T-cell (primary cell): ENCODE data around the gene IFT88. TPM values are rescaled to one million over a fixed set of nuclear protein-coding genes. Genes with fewer than 3 reads are reported as not detected.

ENCODE experiments used
- ATAC-seq, 4 experiments: fragments of 200-7000 bp in 3 of 4; fragments of 150-1000 bp in 1 of 4; cut with Tn5 transposase; replicated peaks in 1 of 4; 1 replicate in 3 of 4; 2 replicates in 1 of 4; pipeline ENCODE4 v1.10.0; 2021; ENCODE audit warnings: moderate library complexity in 3 of 4, mild to moderate bottlenecking in 2 of 4, moderate number of reproducible peaks in 1 of 4
- CTCF ChIA-PET, 2 donors: fragments of 300-600 bp; sonication (Branson Sonifier 250); formaldehyde crosslinking; loops; one replicate each; lab custom pipeline; 2022; ENCODE audit warnings: antibody characterized with exemption in 2 of 2; lab: Charles Lee
- POLR2A ChIA-PET, 2 donors: fragments of 300-600 bp; sonication (Branson Sonifier 250); formaldehyde crosslinking; loops; one replicate each; lab custom pipeline; 2022; ENCODE audit warnings: antibody characterized with exemption in 2 of 2; lab: Charles Lee
- DNase-seq, 35 experiments: peaks; one replicate each; pipeline versions ENCODE4 v3.0.0 to v3.0.0-alpha.2; 2013 to 2023
- H3K27ac ChIP-seq: one replicate; pipeline ENCODE4 v1.5.1; 2013; ENCODE audit warnings: low read length
- H3K27me3 ChIP-seq, 2 experiments: replicated peaks in 1 of 2; 1 replicate in 1 of 2; 2 replicates in 1 of 2; pipeline versions ENCODE4 v1.6.1 to v1.7.0; 2013; ENCODE audit warnings: low read length in 1 of 2, mixed read lengths in 1 of 2; ENCODE audit not compliant: control insufficient read depth in 2 of 2, insufficient read depth in 2 of 2; ENCODE audit errors: extremely low read depth in 1 of 2
- H3K36me3 ChIP-seq, 2 donors: 1 replicate in 1 of 2; 2 replicates in 1 of 2; pipeline versions ENCODE4 v1.6.1 to v1.7.0; 2013; ENCODE audit warnings: low read length in 1 of 2; ENCODE audit not compliant: control insufficient read depth in 2 of 2, insufficient read depth in 1 of 2; ENCODE audit errors: extremely low read depth in 1 of 2
- H3K4me1 ChIP-seq, 2 experiments: 1 replicate in 1 of 2; 2 replicates in 1 of 2; pipeline versions ENCODE4 v1.6.1 to v1.7.0; 2013; ENCODE audit warnings: low read length in 2 of 2, mixed read lengths in 1 of 2; ENCODE audit not compliant: insufficient read depth in 2 of 2, control insufficient read depth in 1 of 2; ENCODE audit errors: extremely low read depth in 1 of 2
- H3K4me3 ChIP-seq, 2 donors: 1 replicate in 1 of 2; 2 replicates in 1 of 2; pipeline versions ENCODE4 v1.5.1 to v1.7.0; 2013; ENCODE audit warnings: mild to moderate bottlenecking in 2 of 2, low read length in 1 of 2, moderate library complexity in 1 of 2; ENCODE audit not compliant: control insufficient read depth in 1 of 2; ENCODE audit errors: extremely low read depth in 1 of 2
- H3K9me3 ChIP-seq: 2 replicates; pipeline ENCODE4 v1.7.0; 2013
- H3K27ac Mint-ChIP-seq, 2 donors: one replicate each; pipeline ENCODE4 v1.8.0; 2020 to 2021; ENCODE audit warnings: mild to moderate bottlenecking in 2 of 2, mixed read lengths in 2 of 2
- H3K27me3 Mint-ChIP-seq, 2 donors: one replicate each; pipeline ENCODE4 v1.8.0; 2021 to 2022; ENCODE audit warnings: mixed read lengths in 2 of 2
- H3K36me3 Mint-ChIP-seq: one replicate; pipeline ENCODE4 v1.8.0; 2021; ENCODE audit warnings: mixed read lengths
- H3K4me1 Mint-ChIP-seq, 3 donors: one replicate each; pipeline ENCODE4 v1.8.0; 2020 to 2022; ENCODE audit warnings: mixed read lengths in 3 of 3, mild to moderate bottlenecking in 1 of 3
- H3K4me3 Mint-ChIP-seq, 3 donors: one replicate each; pipeline ENCODE4 v1.8.0; 2020 to 2022; ENCODE audit warnings: mild to moderate bottlenecking in 3 of 3, mixed read lengths in 3 of 3, moderate library complexity in 3 of 3
- H3K9me3 Mint-ChIP-seq, 3 donors: one replicate each; pipeline ENCODE4 v1.8.0; 2020 to 2022; ENCODE audit warnings: mixed read lengths in 3 of 3
- WGBS: methylation state at CpG from one replicate; pipeline ENCODE4 v1.1.5; 2013; ENCODE audit warnings: missing lambda C conversion rate; ENCODE audit not compliant: insufficient coverage; 5-methylcytosine and 5-hydroxymethylcytosine counted together
- total RNA-seq, 35 experiments: library from RNA in 6 of 35; stranded (reverse) in 6 of 35; fragments of 120-200 nt in 1 of 35; gene quantifications; one replicate each; pipeline versions ENCODE4 v1.2.1 to v1.2.4 and lab custom pipeline; 2013 to 2026

Gene IFT88
- total RNA-seq, 5 donors from 2014 or later (not counting 1 experiment from before 2014, with no cell fraction given) = 7.6 to 9.8 (median 8.6) TPM

- no peak overlapping the region for H3K27ac ChIP-seq
- Mint-ChIP-seq H3K27me3 (no peaks in the 10 kb centered on the region), H3K27ac (no peak overlapping the region), H3K4me1 (no peaks in the 10 kb centered on the region), H3K4me3 (no peak overlapping the region), H3K9me3 (peaks cover 0 to 11% (median 7%) of the 10 kb centered on the region in 3 donors), H3K36me3 (peaks cover 49% of the 10 kb centered on the region)
- 100% methylated on average over 2 of the region's 4 CpGs for WGBS
- no peak overlapping the region for H3K4me3 ChIP-seq
- ChIA-PET POLR2A (no interaction called here), CTCF (no interaction called here)
- peaks cover 3% of the 10 kb centered on the region for H3K9me3 ChIP-seq
- ATAC-seq = no peak
- DNase-seq = no peak
- no peaks in the 10 kb centered on the region for H3K27me3 ChIP-seq
- peaks cover 0 to 18% of the 10 kb centered on the region in 2 donors for H3K36me3 ChIP-seq
- H3K4me1 ChIP-seq = no peaks in the 10 kb centered on the region
Measured at GRCh38 chr13:20624213-20624612, 57.3 kb downstream of the IFT88 start.

DNA sequence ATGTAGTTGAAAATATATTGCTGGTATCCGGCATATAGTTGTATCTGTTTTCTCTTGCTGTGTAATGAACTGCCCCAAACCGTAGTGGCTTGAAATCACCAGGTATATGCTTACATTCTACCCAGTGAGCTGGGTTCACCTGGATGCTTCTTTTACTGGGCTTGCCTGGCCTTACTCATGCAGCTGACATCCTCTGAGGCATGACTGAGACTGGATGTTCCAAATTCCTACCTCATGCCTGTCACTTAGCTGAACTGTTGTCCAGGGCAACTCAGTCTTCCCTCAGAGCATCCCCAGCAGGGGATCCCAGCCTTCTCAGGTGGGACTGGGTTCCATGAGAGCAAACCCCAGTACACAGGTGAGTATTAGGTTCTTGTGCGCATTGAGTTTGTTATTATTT lies 66.8 kb downstream of the IFT88 start:
- H3K27me3 ChIP-seq = no peaks in the 10 kb centered on the region
- no peak overlapping the region for H3K4me3 ChIP-seq
- 100% methylated on average over 1 of the region's 3 CpGs for WGBS
- peaks cover 0 to 4% of the 10 kb centered on the region in 2 donors for H3K36me3 ChIP-seq
- H3K4me1 Mint-ChIP-seq = no peaks in the 10 kb centered on the region
- peaks cover 40% of the 10 kb centered on the region for H3K36me3 Mint-ChIP-seq
- H3K27ac Mint-ChIP-seq = no peak overlapping the region
- DNase-seq = no peak
- no peak for ATAC-seq
- H3K4me3 Mint-ChIP-seq = no peak overlapping the region
- POLR2A ChIA-PET = no interaction called here
- H3K4me1 ChIP-seq = no peaks in the 10 kb centered on the region
- CTCF ChIA-PET = no interaction called here
- no peak overlapping the region for H3K27ac ChIP-seq
- no peaks in the 10 kb centered on the region for H3K9me3 ChIP-seq
- H3K9me3 Mint-ChIP-seq = no peaks in the 10 kb centered on the region
- H3K27me3 Mint-ChIP-seq = no peaks in the 10 kb centered on the region

- DNase-seq = no peak
- Mint-ChIP-seq H3K9me3 (no peaks in the 10 kb centered on the region), H3K4me1 (no peaks in the 10 kb centered on the region), H3K27me3 (no peaks in the 10 kb centered on the region), H3K4me3 (no peak overlapping the region), H3K36me3 (peaks cover 41% of the 10 kb centered on the region), H3K27ac (no peak overlapping the region)
- ChIA-PET CTCF (no interaction called here), POLR2A (no interaction called here)
- Histone ChIP-seq H3K27me3 (no peaks in the 10 kb centered on the region), H3K27ac (no peak overlapping the region), H3K36me3 (peaks cover 0 to 3% of the 10 kb centered on the region in 2 donors), H3K4me3 (no peak overlapping the region), H3K9me3 (no peaks in the 10 kb centered on the region), H3K4me1 (no peaks in the 10 kb centered on the region)
- no CpG with 5 or more reads among the region's 1 CpG for whole genome bisulfite sequencing
- no peak for ATAC-seq
Measured at GRCh38 chr13:20636079-20636478, 69.1 kb downstream of the IFT88 start.

- H3K4me1 Mint-ChIP-seq = no peaks in the 10 kb centered on the region
- ChIA-PET CTCF (no interaction called here), POLR2A (no interaction called here)
- no peak for ATAC-seq
- peaks cover 32% of the 10 kb centered on the region for H3K36me3 Mint-ChIP-seq
- no peak overlapping the region for H3K4me3 Mint-ChIP-seq
- Histone ChIP-seq H3K9me3 (no peaks in the 10 kb centered on the region), H3K36me3 (peaks cover 0 to 3% of the 10 kb centered on the region in 2 donors), H3K27me3 (no peaks in the 10 kb centered on the region), H3K4me3 (no peak overlapping the region), H3K4me1 (no peaks in the 10 kb centered on the region), H3K27ac (no peak overlapping the region)
- H3K27ac Mint-ChIP-seq = no peak overlapping the region
- no peaks in the 10 kb centered on the region for H3K27me3 Mint-ChIP-seq
- no peak for DNase-seq
- 92% methylated on average over 3 of the region's 5 CpGs for WGBS
- no peaks in the 10 kb centered on the region for H3K9me3 Mint-ChIP-seq
Measured at GRCh38 chr13:20637811-20638210, 70.9 kb downstream of the IFT88 start.

GRCh38 chr13:20647758-20648157 lies 80.8 kb downstream of the IFT88 start:
- Histone ChIP-seq H3K27ac (no peak overlapping the region), H3K36me3 (no peaks in the 10 kb centered on the region), H3K4me3 (no peak overlapping the region), H3K9me3 (no peaks in the 10 kb centered on the region), H3K4me1 (no peaks in the 10 kb centered on the region), H3K27me3 (no peaks in the 10 kb centered on the region)
- H3K9me3 Mint-ChIP-seq = peaks cover 0 to 11% (median 9%) of the 10 kb centered on the region in 3 donors
- ATAC-seq = no peak
- H3K36me3 Mint-ChIP-seq = peaks cover 36% of the 10 kb centered on the region
- H3K4me1 Mint-ChIP-seq = no peaks in the 10 kb centered on the region
- ChIA-PET POLR2A (no interaction called here), CTCF (no interaction called here)
- H3K27me3 Mint-ChIP-seq = no peaks in the 10 kb centered on the region
- WGBS = no CpG with 5 or more reads among the region's 2 CpGs
- H3K27ac Mint-ChIP-seq = no peak overlapping the region
- DNase-seq = no peak
- H3K4me3 Mint-ChIP-seq = no peak overlapping the region

GRCh38 chr13:20652946-20653345 lies 86.0 kb downstream of the IFT88 start:
- POLR2A ChIA-PET = no interaction called here
- peaks cover 0 to 3% (median 0%) of the 10 kb centered on the region in 3 donors for H3K9me3 Mint-ChIP-seq
- H3K4me3 Mint-ChIP-seq = no peak overlapping the region
- Histone ChIP-seq H3K4me3 (no peak overlapping the region), H3K36me3 (no peaks in the 10 kb centered on the region), H3K9me3 (no peaks in the 10 kb centered on the region), H3K27ac (no peak overlapping the region), H3K27me3 (no peaks in the 10 kb centered on the region), H3K4me1 (no peaks in the 10 kb centered on the region)
- DNase-seq = no peak
- peaks cover 29% of the 10 kb centered on the region for H3K36me3 Mint-ChIP-seq
- H3K27ac Mint-ChIP-seq = no peak overlapping the region
- no peaks in the 10 kb centered on the region for H3K27me3 Mint-ChIP-seq
- WGBS = 45% methylated on average over 2 of the region's 4 CpGs
- H3K4me1 Mint-ChIP-seq = no peaks in the 10 kb centered on the region
- ATAC-seq = no peak
- CTCF ChIA-PET = no interaction called here

GRCh38 chr13:20654156-20654555 lies 87.2 kb downstream of the IFT88 start:
- ChIA-PET CTCF (no interaction called here), POLR2A (no interaction called here)
- Histone ChIP-seq H3K27me3 (no peaks in the 10 kb centered on the region), H3K36me3 (no peaks in the 10 kb centered on the region), H3K9me3 (no peaks in the 10 kb centered on the region), H3K4me3 (no peak overlapping the region), H3K4me1 (no peaks in the 10 kb centered on the region), H3K27ac (no peak overlapping the region)
- no CpG with 5 or more reads among the region's 1 CpG for WGBS
- H3K27ac Mint-ChIP-seq = no peak overlapping the region
- ATAC-seq (no peak), DNase-seq (no peak)
- no peaks in the 10 kb centered on the region for H3K4me1 Mint-ChIP-seq
- no peak overlapping the region for H3K4me3 Mint-ChIP-seq
- H3K27me3 Mint-ChIP-seq = no peaks in the 10 kb centered on the region
- H3K9me3 Mint-ChIP-seq = peaks cover 0 to 3% (median 0%) of the 10 kb centered on the region in 3 donors
- H3K36me3 Mint-ChIP-seq = peaks cover 31% of the 10 kb centered on the region
